Activated CD4-positive, CD25-positive, alpha-beta regulatory T cell (primary cell): ENCODE data around the gene NCAM2.
"Not testable (repeated sequence)": the region's sequence is repeated elsewhere in the genome, so short reads cannot be mapped to it uniquely, and the experiment has no call there.

ENCODE experiments used
- DNase-seq, 4 experiments: peaks; one replicate each; lab custom pipeline; 2025; lab: John Stamatoyannopoulos, UW

NCAM2 gene

GRCh38 chr21:21103692-21104091 lies 105.5 kb downstream of the NCAM2 start:
- DNase-seq, result no peak

GRCh38 chr21:21109736-21110135 lies 111.5 kb downstream of the NCAM2 start:
- DNase-seq, result no peak

GRCh38 chr21:21111309-21111920 lies 113.2 kb downstream of the NCAM2 start:
- no peak for DNase-seq

- DNase-seq, result no peak
Measured at GRCh38 chr21:21114461-21114860, 116.3 kb downstream of the NCAM2 start.

GRCh38 chr21:21119091-21119490 lies 120.9 kb downstream of the NCAM2 start:
- DNase-seq, result no peak

GRCh38 chr21:21122680-21123079 lies 124.5 kb downstream of the NCAM2 start:
- no peak for DNase-seq

- no peak for DNase-seq
Measured at GRCh38 chr21:21132390-21132789, 134.2 kb downstream of the NCAM2 start.

GRCh38 chr21:21137986-21138385 lies 139.8 kb downstream of the NCAM2 start:
- DNase-seq, result no peak

- DNase-seq, result no peak
Measured at GRCh38 chr21:21146587-21147373, 148.6 kb downstream of the NCAM2 start.

- no peak for DNase-seq
Measured at GRCh38 chr21:21147374-21147745, 149.2 kb downstream of the NCAM2 start.

GRCh38 chr21:21148009-21148408 lies 149.8 kb downstream of the NCAM2 start:
- no peak for DNase-seq

GRCh38 chr21:21148514-21148913 lies 150.3 kb downstream of the NCAM2 start:
- DNase-seq, result no peak

- DNase-seq, result not testable (repeated sequence)
Measured at GRCh38 chr21:21149445-21149844, 151.2 kb downstream of the NCAM2 start.

- DNase-seq, result no peak
Measured at GRCh38 chr21:21151231-21151630, 153.0 kb downstream of the NCAM2 start.

GRCh38 chr21:21156397-21156796 lies 158.2 kb downstream of the NCAM2 start:
- DNase-seq, result no peak

- DNase-seq, result no peak
Measured at GRCh38 chr21:21156957-21157356, 158.7 kb downstream of the NCAM2 start.

- DNase-seq, result no peak
Measured at GRCh38 chr21:21158376-21158918, 160.2 kb downstream of the NCAM2 start.

- no peak for DNase-seq
Measured at GRCh38 chr21:21159253-21159899, 161.2 kb downstream of the NCAM2 start.

- DNase-seq, result no peak
Measured at GRCh38 chr21:21162786-21163185, 164.6 kb downstream of the NCAM2 start.

- peak in 2 of 4 experiments; percentile 0 for DNase-seq
Measured at GRCh38 chr21:21163904-21164303, 165.7 kb downstream of the NCAM2 start.

GRCh38 chr21:21165063-21165645 lies 166.9 kb downstream of the NCAM2 start:
- DNase-seq, result no peak

- no peak for DNase-seq
Measured at GRCh38 chr21:21174676-21175075, 176.5 kb downstream of the NCAM2 start.
